Stimulated activated effector memory CD8-positive, alpha-beta T cell treated with anti-CD3 and anti-CD28 coated beads, Interleukin-12 subunit alpha, Interleukin-12 subunit beta, amount 100 ng/mL, for 72 hours (primary cell): Measurements from ENCODE around the gene USP9X.
"Not testable (repeated sequence)": the region's sequence is repeated elsewhere in the genome, so short reads cannot be mapped to it uniquely, and the experiment has no call there.

Source experiments
- ATAC-seq: fragments of 150-1000 bp; cut with Tn5 transposase; 2 replicates; pipeline ENCODE4 v1.10.0; 2021
- DNase-seq, 2 donors: peaks; one replicate each; pipeline ENCODE4 v3.0.0; 2021 to 2022; ENCODE audit warnings: low spot score in 2 of 2
- H3K27ac Mint-ChIP-seq: one replicate; pipeline ENCODE4 v1.8.0; 2022; ENCODE audit warnings: mild to moderate bottlenecking, mixed read lengths
- H3K36me3 Mint-ChIP-seq: one replicate; pipeline ENCODE4 v1.8.0; 2022; ENCODE audit warnings: mild to moderate bottlenecking, mixed read lengths
- H3K4me1 Mint-ChIP-seq: one replicate; pipeline ENCODE4 v1.8.0; 2022; ENCODE audit warnings: mixed read lengths
- H3K4me3 Mint-ChIP-seq: one replicate; pipeline ENCODE4 v1.8.0; 2022; ENCODE audit warnings: mild to moderate bottlenecking, mixed read lengths
- H3K9me3 Mint-ChIP-seq: one replicate; pipeline ENCODE4 v1.8.0; 2022; ENCODE audit warnings: mixed read lengths

Gene USP9X

DNA sequence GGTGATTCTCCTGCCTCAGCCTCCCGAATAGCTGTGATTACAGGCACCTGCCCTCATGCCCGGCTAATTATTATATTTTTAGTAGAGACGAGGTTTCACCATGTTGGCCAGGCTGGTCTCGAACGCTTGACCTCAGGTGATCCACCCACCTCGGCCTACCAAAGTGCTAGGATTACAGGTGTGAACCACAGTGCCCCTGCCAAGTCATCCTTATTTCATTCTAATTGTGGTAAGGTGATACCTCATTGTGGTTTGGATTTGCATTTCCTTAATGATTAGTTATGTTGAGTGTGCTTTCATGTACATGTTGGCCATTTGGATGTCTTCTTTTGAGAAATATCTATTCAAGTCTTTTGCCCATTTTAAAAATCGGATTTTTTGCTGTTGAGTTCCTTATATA, 93.0 kb downstream of the USP9X start:
- peak; percentile 55 for ATAC-seq
- Mint-ChIP-seq H3K4me1 (peaks cover 34% of the 10 kb centered on the region), H3K36me3 (peaks cover 66% of the 10 kb centered on the region), H3K4me3 (no peak overlapping the region), H3K27ac (no peak overlapping the region), H3K9me3 (no peaks in the 10 kb centered on the region)
- DNase-seq: peak in 1 of 2 donors; percentile 45

GRCh38 chrX:41180194-41180908, 95.1 kb downstream of the USP9X start:
- Mint-ChIP-seq H3K36me3 (peaks cover 68% of the 10 kb centered on the region), H3K9me3 (no peaks in the 10 kb centered on the region), H3K27ac (peak overlapping the region; percentile 64), H3K4me3 (peak overlapping the region; percentile 26), H3K4me1 (peaks cover 34% of the 10 kb centered on the region)
- ATAC-seq (peak; percentile 75), DNase-seq (peak; percentile 13 to 50)

GRCh38 chrX:41184312-41184711, 99.1 kb downstream of the USP9X start:
- Mint-ChIP-seq H3K4me1 (peaks cover 15% of the 10 kb centered on the region), H3K9me3 (no peaks in the 10 kb centered on the region), H3K4me3 (no peak overlapping the region), H3K36me3 (peaks cover 87% of the 10 kb centered on the region), H3K27ac (peak overlapping the region; percentile 74)
- ATAC-seq: no peak
- DNase-seq: no peak

GRCh38 chrX:41186946-41187345, 101.7 kb downstream of the USP9X start:
- not testable (repeated sequence) for DNase-seq, H3K4me1 Mint-ChIP-seq, H3K4me3 Mint-ChIP-seq, ATAC-seq, H3K9me3 Mint-ChIP-seq
- Mint-ChIP-seq H3K27ac (peak overlapping the region; percentile 67), H3K36me3 (peaks cover 98% of the 10 kb centered on the region)

DNA sequence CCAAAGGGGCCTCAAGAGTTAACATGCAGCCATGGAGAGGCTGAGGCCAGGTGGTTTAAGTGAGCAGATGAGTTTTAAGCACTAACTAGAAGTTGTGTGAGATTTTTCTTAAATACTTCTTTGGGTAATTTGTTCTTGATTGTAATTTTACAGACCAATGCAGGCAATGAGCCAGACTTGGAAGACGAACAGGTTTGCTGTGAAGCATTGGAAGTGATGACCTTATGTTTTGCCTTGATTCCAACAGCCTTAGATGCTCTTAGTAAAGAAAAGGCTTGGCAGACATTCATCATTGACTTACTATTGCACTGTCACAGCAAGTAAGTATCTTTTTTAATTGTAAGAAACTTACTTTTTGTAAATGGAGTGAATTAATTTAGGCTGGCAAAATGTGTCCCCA, 103.9 kb downstream of the USP9X start:
- no peak overlapping the region for H3K27ac Mint-ChIP-seq
- DNase-seq (no peak), ATAC-seq (no peak)
- H3K9me3 Mint-ChIP-seq: no peaks in the 10 kb centered on the region
- no peak overlapping the region for H3K4me3 Mint-ChIP-seq
- H3K4me1 Mint-ChIP-seq: no peaks in the 10 kb centered on the region
- peaks cover 85% of the 10 kb centered on the region for H3K36me3 Mint-ChIP-seq

DNA sequence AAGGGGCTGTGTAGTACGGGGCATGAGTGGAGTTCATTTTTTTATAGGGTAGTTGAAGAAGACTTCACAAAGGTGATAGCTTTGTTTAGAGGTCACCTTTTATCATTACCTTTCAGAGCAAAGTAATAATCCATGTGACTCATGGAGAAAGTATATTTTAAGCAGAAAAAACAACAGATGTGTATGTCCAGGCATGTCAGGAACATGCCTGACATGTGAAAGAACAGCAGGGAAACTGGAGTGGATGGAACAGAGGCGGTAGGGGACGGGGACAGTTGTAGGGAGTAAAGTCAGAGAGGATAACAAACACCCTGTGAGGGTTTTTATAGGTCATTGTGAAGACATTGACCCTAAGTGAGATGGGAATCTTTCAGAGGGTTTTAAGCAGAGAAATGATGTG, 107.6 kb downstream of the USP9X start:
- Mint-ChIP-seq H3K9me3 (no peaks in the 10 kb centered on the region), H3K4me3 (no peak overlapping the region), H3K4me1 (no peaks in the 10 kb centered on the region), H3K36me3 (peaks cover 79% of the 10 kb centered on the region), H3K27ac (peak overlapping the region; percentile 92)
- no peak for DNase-seq
- ATAC-seq: no peak

DNA sequence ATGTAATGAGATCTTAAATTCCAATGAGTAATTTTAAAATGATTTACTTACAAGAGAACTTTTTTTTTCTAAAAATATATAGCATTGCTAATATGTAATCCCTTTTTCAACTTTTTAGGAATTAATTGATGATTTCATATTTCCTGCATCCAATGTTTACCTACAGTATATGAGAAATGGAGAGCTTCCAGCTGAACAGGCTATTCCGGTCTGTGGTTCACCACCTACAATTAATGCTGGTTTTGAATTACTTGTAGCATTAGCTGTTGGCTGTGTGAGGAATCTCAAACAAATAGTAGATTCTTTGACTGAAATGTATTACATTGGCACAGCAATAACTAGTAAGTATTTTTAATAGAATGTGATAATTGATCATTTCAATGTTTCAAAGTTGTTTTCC, 113.2 kb downstream of the USP9X start:
- H3K36me3 Mint-ChIP-seq: peaks cover 78% of the 10 kb centered on the region
- no peak overlapping the region for H3K27ac Mint-ChIP-seq
- DNase-seq (no peak), ATAC-seq (no peak)
- H3K4me3 Mint-ChIP-seq: no peak overlapping the region
- no peaks in the 10 kb centered on the region for H3K4me1 Mint-ChIP-seq
- no peaks in the 10 kb centered on the region for H3K9me3 Mint-ChIP-seq

DNA sequence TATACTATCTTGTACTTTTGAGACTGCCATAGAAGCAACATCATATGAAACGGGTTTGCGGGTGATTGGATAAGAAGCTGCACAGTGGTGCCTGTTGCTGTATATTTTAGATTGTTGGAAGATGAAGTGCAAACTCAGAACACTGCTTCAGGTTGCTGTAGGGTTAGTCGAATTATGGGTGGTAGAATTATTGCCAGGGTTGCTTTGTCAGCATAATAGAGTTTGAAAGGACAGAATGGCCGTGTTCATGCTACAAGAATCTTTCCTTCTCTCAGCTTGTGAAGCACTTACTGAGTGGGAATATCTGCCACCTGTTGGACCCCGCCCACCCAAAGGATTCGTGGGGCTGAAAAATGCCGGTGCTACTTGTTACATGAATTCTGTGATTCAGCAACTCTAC, 115.5 kb downstream of the USP9X start:
- DNase-seq: no peak
- H3K9me3 Mint-ChIP-seq: no peaks in the 10 kb centered on the region
- no peaks in the 10 kb centered on the region for H3K4me1 Mint-ChIP-seq
- H3K4me3 Mint-ChIP-seq: no peak overlapping the region
- ATAC-seq: no peak
- no peak overlapping the region for H3K27ac Mint-ChIP-seq
- H3K36me3 Mint-ChIP-seq: peaks cover 87% of the 10 kb centered on the region

DNA sequence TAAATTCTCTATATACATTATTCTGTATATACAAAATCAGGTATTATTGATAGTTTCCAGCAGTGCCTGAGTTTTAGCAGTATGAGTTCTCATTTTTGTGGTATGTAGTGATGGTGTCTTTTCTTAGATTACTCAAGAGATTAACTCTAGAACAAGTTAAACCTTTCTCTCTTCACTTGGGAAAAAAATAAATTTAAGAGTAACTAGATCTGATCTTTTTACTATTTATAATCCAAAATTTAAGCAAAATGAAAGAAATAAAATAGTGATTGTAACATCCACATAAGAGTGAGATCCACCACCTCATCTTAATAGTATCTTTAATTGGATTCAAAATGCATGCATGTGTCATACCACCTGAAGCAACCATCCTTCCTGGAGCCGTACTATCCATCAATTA, 124.6 kb downstream of the USP9X start:
- ATAC-seq: no peak
- Mint-ChIP-seq H3K36me3 (peaks cover 83% of the 10 kb centered on the region), H3K4me1 (no peaks in the 10 kb centered on the region), H3K27ac (no peak overlapping the region), H3K9me3 (peaks cover 3% of the 10 kb centered on the region), H3K4me3 (no peak overlapping the region)
- no peak for DNase-seq

- no peak for ATAC-seq
- Mint-ChIP-seq H3K4me1 (peaks cover 10% of the 10 kb centered on the region), H3K9me3 (no peaks in the 10 kb centered on the region), H3K36me3 (peaks cover 100% of the 10 kb centered on the region), H3K27ac (no peak overlapping the region), H3K4me3 (no peak overlapping the region)
- DNase-seq: no peak
Observed at GRCh38 chrX:41224605-41225004, 139.4 kb downstream of the USP9X start.

DNA sequence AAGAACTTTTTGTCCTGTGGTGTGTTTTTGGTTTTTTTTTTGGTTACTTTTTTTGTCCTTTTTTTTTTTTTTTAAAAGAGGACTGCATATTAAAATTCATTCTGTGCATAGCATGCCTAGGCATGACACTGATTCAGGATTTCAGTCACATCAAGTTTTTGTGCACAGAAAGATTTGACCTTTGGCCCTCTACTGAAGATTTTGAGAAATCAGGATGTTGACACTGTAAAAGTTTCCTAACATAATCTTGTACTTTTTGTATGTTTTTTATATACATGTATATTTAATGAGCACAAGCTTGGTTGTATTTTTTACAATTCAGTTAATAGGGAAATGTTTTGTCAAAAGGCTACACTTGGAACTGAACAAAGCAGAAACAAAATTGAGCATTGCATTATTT, 148.7 kb downstream of the USP9X start:
- peaks cover 57% of the 10 kb centered on the region for H3K36me3 Mint-ChIP-seq
- H3K9me3 Mint-ChIP-seq: no peaks in the 10 kb centered on the region
- no peak overlapping the region for H3K27ac Mint-ChIP-seq
- H3K4me3 Mint-ChIP-seq: no peak overlapping the region
- H3K4me1 Mint-ChIP-seq: no peaks in the 10 kb centered on the region
- ATAC-seq (no peak), DNase-seq (no peak)

- H3K4me1 Mint-ChIP-seq, ATAC-seq, H3K27ac Mint-ChIP-seq, H3K9me3 Mint-ChIP-seq, DNase-seq, H3K4me3 Mint-ChIP-seq: not testable (repeated sequence)
- peaks cover 52% of the 10 kb centered on the region for H3K36me3 Mint-ChIP-seq
Observed at GRCh38 chrX:41234471-41234870, 149.2 kb downstream of the USP9X start.

DNA sequence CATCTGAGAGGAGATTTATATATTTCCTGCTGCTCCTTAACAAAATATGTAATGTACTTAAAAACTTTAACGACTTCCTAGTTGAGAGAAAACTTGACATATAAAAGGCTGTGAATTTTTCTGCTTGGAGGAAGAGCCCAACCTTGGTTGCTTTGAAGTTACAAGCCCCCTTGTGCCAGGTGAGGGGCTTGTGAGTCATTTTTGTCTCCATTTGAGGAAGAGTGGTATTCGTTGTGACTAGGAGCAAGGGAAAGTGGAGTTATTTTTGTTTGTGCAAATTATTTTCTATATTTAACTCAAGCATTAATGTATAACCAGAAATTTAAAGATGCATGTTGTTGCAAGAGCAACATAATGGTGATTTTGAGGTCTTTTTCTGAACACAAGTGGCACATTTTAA, 149.7 kb downstream of the USP9X start:
- ATAC-seq (no peak), DNase-seq (no peak)
- Mint-ChIP-seq H3K27ac (no peak overlapping the region), H3K4me3 (no peak overlapping the region), H3K36me3 (peaks cover 48% of the 10 kb centered on the region), H3K4me1 (no peaks in the 10 kb centered on the region), H3K9me3 (no peaks in the 10 kb centered on the region)

GRCh38 chrX:41236629-41237028, 151.4 kb downstream of the USP9X start:
- DNase-seq: no peak
- Mint-ChIP-seq H3K4me1 (no peaks in the 10 kb centered on the region), H3K4me3 (no peak overlapping the region), H3K36me3 (peaks cover 31% of the 10 kb centered on the region), H3K9me3 (no peaks in the 10 kb centered on the region), H3K27ac (no peak overlapping the region)
- ATAC-seq: no peak

DNA sequence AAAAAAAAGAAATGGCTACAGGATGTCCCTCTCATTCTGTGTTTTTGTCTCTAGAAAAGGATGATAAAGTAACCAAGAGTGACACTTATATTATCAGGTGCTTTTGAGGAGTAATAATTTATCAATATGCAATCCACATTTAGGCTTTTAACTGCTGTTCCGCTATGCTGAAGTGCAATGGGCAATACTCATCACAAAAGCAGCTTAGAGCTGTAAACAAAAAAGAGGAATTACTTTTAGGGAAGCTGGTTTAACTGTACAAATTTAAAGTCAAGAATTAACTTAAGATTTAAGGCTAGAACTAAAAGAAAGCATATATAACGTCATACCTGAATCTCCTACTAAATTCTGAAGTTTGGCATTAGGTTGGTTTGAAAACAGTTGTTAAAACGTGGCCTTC, 155.3 kb downstream of the USP9X start:
- H3K4me3 Mint-ChIP-seq: no peak overlapping the region
- no peak overlapping the region for H3K27ac Mint-ChIP-seq
- no peaks in the 10 kb centered on the region for H3K36me3 Mint-ChIP-seq
- no peak for DNase-seq
- no peaks in the 10 kb centered on the region for H3K9me3 Mint-ChIP-seq
- no peaks in the 10 kb centered on the region for H3K4me1 Mint-ChIP-seq
- no peak for ATAC-seq

DNA sequence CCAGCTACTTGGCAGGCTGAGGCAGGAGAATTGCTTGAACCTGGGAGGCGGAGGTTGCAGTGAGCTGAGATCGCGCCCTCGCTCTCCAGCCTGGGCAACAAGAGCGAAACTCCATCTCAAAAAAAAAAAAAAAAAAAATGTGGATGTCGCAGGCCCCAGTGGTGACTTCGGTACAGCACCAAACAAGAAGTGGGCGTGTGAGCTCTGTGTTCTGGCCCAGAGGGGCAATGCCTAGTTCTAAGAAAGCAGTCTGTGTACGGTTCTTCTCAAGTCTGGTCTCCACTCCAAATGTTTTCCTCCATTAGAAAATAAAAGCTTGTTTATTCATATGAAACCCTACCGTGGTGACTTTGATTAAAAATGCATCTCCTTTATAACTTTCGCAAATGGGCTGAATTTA, 156.7 kb downstream of the USP9X start:
- H3K27ac Mint-ChIP-seq: no peak overlapping the region
- ATAC-seq (no peak), DNase-seq (no peak)
- no peaks in the 10 kb centered on the region for H3K9me3 Mint-ChIP-seq
- no peaks in the 10 kb centered on the region for H3K4me1 Mint-ChIP-seq
- no peaks in the 10 kb centered on the region for H3K36me3 Mint-ChIP-seq
- no peak overlapping the region for H3K4me3 Mint-ChIP-seq

DNA sequence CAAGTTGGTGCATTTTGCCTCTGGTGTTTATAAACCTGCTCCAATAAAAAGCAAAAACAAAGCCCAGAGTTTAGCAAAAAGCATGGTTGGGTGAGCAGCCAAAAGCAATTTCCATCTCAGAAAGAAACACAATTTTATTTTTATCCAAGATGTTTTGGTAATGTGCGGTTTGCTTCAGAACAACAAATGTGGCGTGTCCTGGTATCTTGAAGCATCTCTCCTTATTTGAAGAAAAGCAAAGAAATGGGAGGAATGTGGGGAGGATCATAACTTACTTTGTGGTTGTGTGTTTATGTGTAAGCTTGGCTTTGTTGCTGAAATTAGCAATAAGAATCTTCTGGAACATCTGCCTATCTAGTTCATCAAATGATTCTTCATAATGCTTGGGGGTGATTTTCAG, 160.4 kb downstream of the USP9X start:
- no peaks in the 10 kb centered on the region for H3K36me3 Mint-ChIP-seq
- no peak overlapping the region for H3K27ac Mint-ChIP-seq
- no peaks in the 10 kb centered on the region for H3K4me1 Mint-ChIP-seq
- DNase-seq: no peak
- H3K4me3 Mint-ChIP-seq: no peak overlapping the region
- no peaks in the 10 kb centered on the region for H3K9me3 Mint-ChIP-seq
- no peak for ATAC-seq
